AG04449 (cell line): ENCODE measurements around the gene ANKRD16.

Experiments used
- CTCF ChIA-PET: fragments of 350-600 bp; formaldehyde crosslinking; extraction: SDS; loops from one replicate; lab custom pipeline; 2021; ENCODE audit warnings: antibody characterized with exemption; lab: Yijun Ruan, JAX
- POLR2A ChIA-PET: fragments of 400-600, 350-600 bp; formaldehyde crosslinking; extraction: SDS; loops from one replicate; lab custom pipeline; 2020; ENCODE audit warnings: antibody characterized with exemption, inconsistent platforms; lab: Yijun Ruan, JAX
- DNase-seq: peaks from one replicate; pipeline ENCODE4 v3.0.0-alpha.2; 2010; ENCODE audit warnings: low read depth, low spot score
- H3K4me3 ChIP-seq: 2 replicates; pipeline ENCODE4 v1.5.1; 2011; ENCODE audit warnings: low read depth, mild to moderate bottlenecking, control low read depth, low read length
- CTCF ChIP-seq: IDR thresholded peaks from one replicate; pipeline ENCODE4 v1.5.1; 2011; ENCODE audit warnings: mild to moderate bottlenecking, moderate library complexity, low read length, control low read depth, inconsistent platforms; ENCODE audit not compliant: insufficient read depth; ENCODE audit errors: missing control alignments

Gene ANKRD16

GRCh38 chr10:5889624-5890451, at the start of gene ANKRD16, which contains the start of gene FBH1:
ANKRD16 (minus strand) TSS chr10:5889893; CDS start chr10:5889354, 539 bp downstream.
FBH1 (plus strand) TSS chr10:5890243; CDS start chr10:5890346, 103 bp downstream.
- ChIA-PET POLR2A (interaction anchor here (0.5 to 1.5 kb wide), 14 partner anchors 11 to 443 kb away, joined by 3 to 9 read pairs (median 4); partner anchors contain the start of genes GDI2 and TASOR2), CTCF (interaction anchor here (0.8 to 3.0 kb wide), 9 partner anchors 9 to 512 kb away, joined by 3 to 9 read pairs (median 4); partner anchors contain the start of gene GDI2)
- TF ChIP-seq CTCF: no peak
- peak within 1 kb of the TSS; percentile 91 for H3K4me3 ChIP-seq
- peak; percentile 94 for DNase-seq

- POLR2A ChIA-PET: no interaction called here
- CTCF ChIA-PET: no interaction called here
- no peak for DNase-seq
- TF ChIP-seq CTCF: no peak
- H3K4me3 ChIP-seq: no peak overlapping the region
These were observed 48.6 kb upstream of the ANKRD16 start for GRCh38 chr10:5938291-5938690.

GRCh38 chr10:5937016-5937415, 47.3 kb upstream of the ANKRD16 start:
- H3K4me3 ChIP-seq: no peak overlapping the region
- POLR2A ChIA-PET: no interaction called here
- no peak for TF ChIP-seq CTCF
- DNase-seq: no peak
- CTCF ChIA-PET: no interaction called here

- ChIA-PET CTCF (interaction anchor here (0.9 kb wide), 1 partner anchor 13 kb away, joined by 3 read pairs; no protein-coding TSS in a partner anchor), POLR2A (interaction anchor here (0.6 kb wide), 1 partner anchor 284 kb away, joined by 3 read pairs; no protein-coding TSS in a partner anchor)
- H3K4me3 ChIP-seq: no peak overlapping the region
- TF ChIP-seq CTCF: no peak
- DNase-seq: no peak
These were observed 45.9 kb upstream of the ANKRD16 start for GRCh38 chr10:5935628-5936027.

- H3K4me3 ChIP-seq: no peak overlapping the region
- no peak for TF ChIP-seq CTCF
- CTCF ChIA-PET: no interaction called here
- no peak for DNase-seq
- POLR2A ChIA-PET: no interaction called here
These were observed 44.3 kb upstream of the ANKRD16 start for GRCh38 chr10:5933909-5934546.

GRCh38 chr10:5932345-5932744, 42.7 kb upstream of the ANKRD16 start:
- ChIA-PET POLR2A (no interaction called here), CTCF (interaction anchor here (1.3 kb wide), 1 partner anchor 469 kb away, joined by 4 read pairs; no protein-coding TSS in a partner anchor)
- no peak for TF ChIP-seq CTCF
- no peak overlapping the region for H3K4me3 ChIP-seq
- DNase-seq: no peak
